ENCODE data around the gene KRTAP6-2.

Gene KRTAP6-2, protein sequence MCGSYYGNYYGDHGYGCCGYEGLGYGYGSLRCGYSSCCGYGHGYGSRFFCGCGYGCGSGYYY

DNA sequence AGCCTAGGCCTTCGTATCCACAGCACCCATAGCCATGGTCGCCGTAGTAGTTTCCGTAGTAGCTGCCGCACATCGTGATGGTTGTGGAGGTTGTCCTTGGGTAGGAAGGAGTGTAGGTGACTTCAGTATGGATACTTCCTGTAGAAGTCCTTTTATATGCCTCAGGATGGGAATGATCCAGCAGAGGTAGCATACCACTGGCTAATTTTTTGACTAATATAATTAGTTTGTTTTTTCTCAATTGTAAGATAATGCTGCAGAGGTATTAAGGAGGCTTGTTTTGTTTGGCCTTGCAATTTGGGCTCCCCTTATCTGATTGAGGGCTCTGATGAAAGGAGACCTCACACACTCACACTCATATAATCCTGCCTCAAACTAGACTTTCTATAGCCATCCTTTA, at the start of gene KRTAP6-2:
TSS of gene KRTAP6-2 (minus strand) at position 101 of the 400 bp plus-strand sequence. CDS start at position 73, 28 bp downstream.
- DNase-seq (ENCODE audit: low spot score), result no peak

DNA sequence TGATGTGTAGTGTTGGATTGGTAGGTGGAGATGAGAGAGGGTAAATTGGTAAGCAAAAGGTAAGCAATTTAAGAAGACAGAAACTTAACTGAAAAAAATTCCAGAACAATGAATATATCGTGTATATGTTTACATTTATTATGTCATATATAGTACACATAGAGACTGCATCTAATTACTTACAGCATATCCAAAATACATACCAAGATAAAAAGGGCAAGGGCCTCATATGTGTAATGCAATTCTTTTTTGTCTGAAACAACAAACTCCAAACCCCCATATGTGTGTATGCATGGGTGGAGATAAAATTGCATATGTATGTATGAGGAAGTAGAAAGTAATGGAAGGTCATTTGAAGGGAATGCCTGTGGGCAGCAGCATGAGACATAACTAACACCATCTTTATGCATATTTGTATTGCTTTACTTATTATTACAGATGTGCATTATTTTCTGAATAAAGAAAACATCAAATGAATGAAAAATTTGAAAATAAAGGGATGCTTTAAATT, 48.3 kb upstream of the KRTAP6-2 start:
- no peak for DNase-seq (ENCODE audit: low spot score)

DNA sequence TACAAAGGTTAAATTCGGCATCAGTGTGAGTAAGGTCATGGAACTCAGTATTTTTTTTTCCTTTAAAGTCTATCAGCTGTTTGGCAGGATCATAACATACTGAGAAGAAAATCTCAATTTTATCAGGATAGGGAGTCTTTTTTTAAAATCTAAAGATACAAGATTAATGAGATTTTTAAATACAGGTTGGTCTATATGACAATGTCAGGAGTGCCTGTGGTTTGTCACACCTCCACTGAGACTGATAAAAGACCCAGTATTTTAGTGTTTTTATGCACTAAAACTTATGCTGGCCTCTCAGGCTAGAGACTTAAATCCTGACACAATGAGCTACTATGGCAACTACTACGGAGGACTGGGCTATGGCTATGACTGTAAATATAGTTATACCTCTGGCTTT, 43.9 kb upstream of the KRTAP6-2 start, which contains the start of gene KRTAP20-3:
TSS of gene KRTAP20-3 (plus strand) at position 301 of the 400 bp plus-strand sequence.
- DNase-seq (ENCODE audit: low spot score), result no peak

DNA sequence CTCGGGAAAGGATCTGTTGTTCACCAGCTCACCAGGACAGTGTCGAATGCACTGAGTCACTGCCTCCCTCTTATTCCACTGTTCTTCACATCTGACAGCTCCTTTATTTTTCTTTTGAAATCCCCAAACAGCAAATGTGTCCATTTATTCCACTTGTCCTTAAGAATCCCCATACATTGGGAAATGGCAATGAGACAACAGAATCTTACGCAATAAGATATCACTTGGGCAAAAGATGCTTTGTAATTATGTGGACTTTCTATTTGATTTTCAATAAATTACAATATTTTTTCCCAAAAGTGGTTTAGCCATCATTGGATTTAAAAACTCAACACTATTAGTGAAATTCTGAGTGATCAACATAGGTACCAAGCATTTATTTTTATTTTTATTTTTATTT, 40.0 kb upstream of the KRTAP6-2 start:
- no peak for DNase-seq (ENCODE audit: low spot score)

DNA sequence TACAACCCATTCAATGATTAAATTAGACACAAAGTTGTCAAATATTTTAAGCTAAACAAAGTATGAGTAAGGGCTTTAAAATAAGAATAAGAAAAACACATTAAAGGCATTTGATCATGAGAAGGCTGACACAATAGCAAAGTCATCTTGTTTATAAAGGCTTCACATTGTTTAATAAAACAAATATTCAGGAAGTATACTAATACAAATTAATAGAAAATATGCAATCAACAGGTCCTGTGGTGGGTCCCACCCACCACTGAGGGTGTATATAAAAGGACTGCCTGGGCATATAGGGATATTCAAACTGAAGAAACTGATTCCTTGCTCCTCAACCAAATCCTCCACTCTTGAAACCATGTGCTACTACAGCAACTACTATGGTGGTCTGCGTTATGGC, 36.2 kb upstream of the KRTAP6-2 start, which contains the start of gene KRTAP20-2:
TSS of gene KRTAP20-2 (plus strand) at position 301 of the 400 bp plus-strand sequence. CDS start at position 359, 58 bp downstream.
- no peak for DNase-seq (ENCODE audit: low spot score)

DNA sequence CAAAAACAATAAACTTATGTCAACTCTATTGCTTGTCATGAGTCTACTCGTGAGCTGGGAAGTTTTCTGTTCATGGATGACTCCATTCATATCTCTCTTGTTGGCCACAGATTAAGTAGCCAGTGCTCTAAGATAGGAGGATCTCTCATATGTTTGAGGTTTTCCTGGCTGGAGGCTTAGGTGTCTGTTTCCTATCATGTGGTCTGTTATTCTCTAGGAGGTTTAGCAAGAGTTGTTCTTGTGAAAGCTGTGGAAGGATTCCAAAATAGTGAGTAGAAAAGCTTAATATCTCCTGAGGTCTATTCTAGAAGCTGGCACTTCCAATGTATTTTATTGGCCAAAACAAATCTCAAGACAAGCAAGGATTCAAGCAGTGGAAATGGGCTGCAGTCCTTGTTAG, 30.5 kb upstream of the KRTAP6-2 start:
- DNase-seq (ENCODE audit: low spot score), result no peak

DNA sequence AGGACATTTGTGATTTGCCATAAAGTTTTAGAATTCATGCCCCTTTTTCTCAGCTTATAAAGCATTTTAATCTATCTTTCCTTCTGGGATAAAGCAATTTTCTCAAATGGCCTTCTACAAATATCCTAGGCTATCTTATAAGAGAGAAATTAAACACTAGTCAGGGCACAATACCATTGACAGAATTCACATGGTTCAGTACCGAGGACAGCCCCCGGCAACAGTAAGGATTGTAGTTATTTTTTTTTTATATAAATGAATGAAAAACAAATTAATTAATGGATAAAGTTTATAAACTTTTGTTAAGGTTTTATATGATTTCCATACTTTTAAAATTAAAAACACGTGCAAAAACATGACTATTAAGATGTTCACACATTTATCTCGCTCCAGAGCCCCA, 29.4 kb upstream of the KRTAP6-2 start:
- no peak for DNase-seq (ENCODE audit: low spot score)

DNA sequence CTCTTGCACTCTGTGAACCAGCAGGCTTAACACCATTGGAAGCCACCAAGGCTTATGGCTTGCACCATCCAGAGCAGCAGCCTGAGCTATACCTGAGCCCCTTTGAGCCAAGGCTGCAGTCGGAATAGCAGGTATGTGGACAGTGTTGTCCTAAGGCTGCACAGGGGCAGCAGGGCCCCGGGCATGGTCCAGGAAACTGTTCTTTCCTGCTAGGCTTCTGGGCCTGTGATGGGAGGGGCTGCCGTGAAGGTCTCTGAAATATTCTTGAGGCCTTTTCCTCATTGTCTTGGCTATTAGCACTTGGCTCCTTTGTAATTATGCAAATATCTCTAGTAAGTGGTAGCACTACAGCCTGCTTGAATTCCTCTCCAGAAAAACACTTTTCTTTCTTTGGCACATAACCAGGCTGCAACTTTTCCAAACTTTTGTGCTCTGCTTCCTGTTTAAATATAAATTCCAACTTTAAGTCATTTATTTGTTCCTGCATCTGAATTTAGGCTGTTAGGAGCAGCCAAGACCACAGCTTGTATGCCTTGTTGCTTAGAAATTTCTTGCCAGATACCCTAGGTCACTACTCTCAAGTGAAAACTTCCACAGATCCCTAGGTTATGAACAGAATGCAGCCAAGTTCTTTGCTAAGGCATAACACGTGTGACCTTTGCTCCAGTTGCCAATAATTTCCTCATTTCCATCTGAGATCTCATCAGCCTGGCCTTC, 26.9 kb upstream of the KRTAP6-2 start:
- no peak for DNase-seq (ENCODE audit: low spot score)

DNA sequence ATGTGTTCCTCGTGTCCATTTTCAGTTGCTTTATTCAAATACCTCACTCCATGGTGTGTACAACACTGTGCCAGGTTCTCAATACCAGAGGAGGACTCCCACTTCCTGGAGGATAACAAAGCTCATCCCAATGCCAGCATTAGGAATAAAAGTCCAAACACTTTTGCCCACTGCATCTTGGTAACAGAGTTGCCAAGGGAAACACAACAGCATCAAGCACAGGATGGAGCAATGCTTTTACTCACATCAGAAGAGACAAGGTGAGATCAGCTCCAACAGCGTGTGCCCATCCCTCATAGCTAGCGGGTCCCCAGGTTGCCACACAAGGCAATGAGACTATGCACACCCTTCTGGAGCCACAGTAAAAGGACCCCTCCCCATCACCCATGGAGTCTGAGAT, 24.7 kb upstream of the KRTAP6-2 start:
- no peak for DNase-seq (ENCODE audit: low spot score)

DNA sequence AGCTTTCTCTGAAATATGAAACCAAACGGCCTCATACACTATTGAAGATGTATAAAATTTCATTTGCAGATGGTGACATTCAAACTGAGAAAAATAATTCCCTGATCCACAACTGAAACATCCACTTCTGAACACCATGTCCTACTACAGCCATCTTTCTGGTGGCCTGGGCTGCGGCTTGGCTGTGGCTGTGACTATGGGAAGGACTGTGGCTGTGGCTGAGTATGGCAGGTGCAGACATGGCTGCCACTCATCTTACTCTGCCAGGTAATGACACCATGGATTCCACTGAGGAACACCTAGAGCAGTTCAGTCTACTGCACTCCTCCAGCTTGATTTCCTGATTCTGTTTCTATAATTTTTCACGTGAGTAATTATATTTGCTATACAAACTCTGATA, 21.8 kb upstream of the KRTAP6-2 start, which contains the start of gene KRTAP20-4:
TSS of gene KRTAP20-4 (plus strand) at position 106 of the 400 bp plus-strand sequence.
- no peak for DNase-seq (ENCODE audit: low spot score)

DNA sequence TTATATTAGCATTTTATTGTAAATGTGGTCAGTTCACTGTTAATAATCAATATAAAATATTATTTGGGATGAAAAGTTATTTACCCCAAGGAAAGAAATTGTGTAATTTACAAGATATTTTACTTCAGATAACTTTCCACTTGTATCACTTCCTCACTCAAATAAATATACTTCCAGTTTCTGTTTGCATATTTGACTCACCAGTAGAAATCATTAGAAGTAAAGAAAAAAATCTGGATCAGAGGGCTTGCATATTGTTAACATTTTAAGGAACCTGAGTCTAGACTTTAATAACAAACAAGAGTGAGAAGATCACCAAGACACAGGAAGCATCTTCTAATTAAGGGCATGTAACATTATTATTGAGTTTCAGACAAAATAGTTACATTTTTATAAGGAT, 21.4 kb upstream of the KRTAP6-2 start:
- no peak for DNase-seq (ENCODE audit: low spot score)

DNA sequence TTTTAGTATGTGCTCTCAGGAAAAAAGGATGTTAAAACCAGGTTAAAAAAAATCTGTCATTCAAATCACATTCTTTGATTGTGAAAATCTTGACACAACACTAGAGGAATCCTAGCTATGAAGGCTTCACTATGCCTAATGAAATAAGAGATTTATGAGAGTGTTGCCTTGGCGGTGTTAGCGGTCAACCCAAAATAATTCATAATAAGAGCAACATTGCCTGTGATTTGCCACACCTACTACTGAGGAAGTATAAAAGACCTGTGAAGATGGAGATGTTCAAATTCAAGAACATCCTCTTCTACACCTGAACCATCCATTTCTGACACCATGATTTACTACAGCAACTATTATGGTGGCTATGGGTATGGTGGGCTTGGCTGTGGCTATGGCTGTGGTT, 17.4 kb upstream of the KRTAP6-2 start, which contains the start of gene KRTAP20-1:
TSS of gene KRTAP20-1 (plus strand) at position 301 of the 400 bp plus-strand sequence. CDS start at position 331, 30 bp downstream.
- no peak for DNase-seq (ENCODE audit: low spot score)

DNA sequence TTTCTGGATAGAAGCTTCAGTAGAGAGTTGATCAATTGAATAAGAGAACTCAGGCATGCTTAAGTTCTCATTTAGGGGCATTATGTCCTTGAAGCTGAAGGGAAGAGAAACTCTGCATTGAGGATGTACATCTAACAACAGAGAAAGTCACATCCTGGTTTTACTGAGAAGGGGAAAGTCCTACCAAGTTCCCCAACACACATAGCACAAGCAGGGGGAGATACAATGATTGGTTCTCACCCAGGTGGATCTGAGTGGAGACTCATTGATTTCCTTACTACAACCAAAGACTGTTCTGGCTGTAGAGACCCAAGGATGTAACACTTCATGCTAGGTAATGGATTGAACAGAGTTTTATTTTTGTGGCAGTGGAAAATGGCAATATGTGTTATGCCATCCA, 16.5 kb upstream of the KRTAP6-2 start:
- no peak for DNase-seq (ENCODE audit: low spot score)

DNA sequence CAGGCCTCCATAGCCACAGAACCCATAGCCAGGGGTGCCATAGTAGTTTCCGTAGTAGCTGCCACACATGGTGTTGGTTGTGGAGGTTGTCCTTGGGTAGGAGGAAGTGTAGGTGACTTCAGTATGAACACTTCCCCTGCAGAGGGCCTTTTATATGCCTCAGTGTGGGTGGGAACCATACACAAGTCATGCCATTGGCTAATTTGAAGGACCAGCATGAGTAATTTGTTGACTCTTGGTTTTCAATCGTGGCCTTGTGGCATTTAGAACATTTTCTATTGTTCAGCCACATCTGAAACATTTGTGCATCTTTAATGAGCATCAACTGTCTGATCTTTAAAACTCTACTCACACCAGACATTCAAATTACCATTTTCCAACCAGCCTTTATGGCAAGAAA, 15.1 kb upstream of the KRTAP6-2 start, which contains the start of gene KRTAP6-1:
TSS of gene KRTAP6-1 (minus strand) at position 95 of the 400 bp plus-strand sequence. CDS start at position 69, 26 bp downstream.
- no peak for DNase-seq (ENCODE audit: low spot score)

DNA sequence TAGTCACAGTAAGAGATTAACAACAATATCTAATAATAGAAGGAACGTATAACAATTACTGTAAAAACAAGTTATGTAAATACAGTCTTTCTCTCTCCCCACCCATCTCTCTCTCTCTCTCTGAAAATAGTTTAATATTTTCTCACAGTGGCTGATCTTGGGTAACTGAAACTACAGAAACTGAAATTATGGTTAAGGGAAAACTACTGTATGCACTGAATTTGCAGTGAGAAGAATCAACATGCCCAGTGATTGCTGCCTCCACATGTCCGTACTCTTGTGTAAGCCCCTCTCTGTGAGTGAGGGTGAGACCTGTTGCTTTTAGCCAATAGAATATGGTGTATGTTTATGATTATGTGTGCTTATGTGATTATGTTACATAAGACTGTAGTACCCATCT, 13.4 kb upstream of the KRTAP6-2 start:
- DNase-seq (ENCODE audit: low spot score), result no peak

DNA sequence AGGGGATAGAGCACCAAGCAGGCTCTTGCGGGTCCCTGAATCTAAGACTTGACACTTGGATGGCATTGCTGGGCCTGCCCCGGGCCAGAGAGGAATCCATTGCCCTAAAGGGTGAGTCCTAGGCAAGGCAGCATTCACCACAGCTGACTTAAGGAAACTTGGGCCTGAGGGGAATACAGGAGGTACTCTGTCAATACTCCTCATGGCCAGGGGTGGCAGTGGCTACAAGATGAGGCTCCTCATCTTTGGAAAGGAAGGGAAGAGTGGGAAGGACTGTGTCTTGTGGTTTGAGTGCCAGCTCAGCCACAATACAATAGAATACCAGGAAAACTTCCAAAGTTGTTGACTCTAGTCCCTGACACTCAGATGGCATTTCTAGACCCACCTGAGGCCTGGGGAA, 7.3 kb upstream of the KRTAP6-2 start:
- DNase-seq (ENCODE audit: low spot score), result no peak

DNA sequence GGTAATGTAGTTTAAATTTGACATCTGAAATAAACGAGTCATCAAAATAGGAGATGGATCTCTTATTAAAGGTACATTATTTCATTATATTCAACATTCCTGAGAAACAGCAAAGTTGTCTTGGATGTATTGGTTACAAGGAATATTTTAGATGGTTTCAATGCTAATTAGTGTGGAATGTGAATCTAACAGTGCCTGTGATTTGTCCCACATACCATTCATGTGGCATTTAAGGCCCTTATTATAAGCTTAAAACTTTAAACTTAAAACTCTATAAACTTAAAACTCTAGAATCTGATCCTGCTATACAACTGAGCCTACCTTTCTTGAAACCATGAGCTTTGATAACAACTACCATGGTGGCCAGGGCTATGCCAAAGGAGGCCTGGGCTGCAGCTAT, 2.1 kb upstream of the KRTAP6-2 start, which contains the start of gene KRTAP22-1:
TSS of gene KRTAP22-1 (plus strand) at position 301 of the 400 bp plus-strand sequence.
- no peak for DNase-seq (ENCODE audit: low spot score)

DNA sequence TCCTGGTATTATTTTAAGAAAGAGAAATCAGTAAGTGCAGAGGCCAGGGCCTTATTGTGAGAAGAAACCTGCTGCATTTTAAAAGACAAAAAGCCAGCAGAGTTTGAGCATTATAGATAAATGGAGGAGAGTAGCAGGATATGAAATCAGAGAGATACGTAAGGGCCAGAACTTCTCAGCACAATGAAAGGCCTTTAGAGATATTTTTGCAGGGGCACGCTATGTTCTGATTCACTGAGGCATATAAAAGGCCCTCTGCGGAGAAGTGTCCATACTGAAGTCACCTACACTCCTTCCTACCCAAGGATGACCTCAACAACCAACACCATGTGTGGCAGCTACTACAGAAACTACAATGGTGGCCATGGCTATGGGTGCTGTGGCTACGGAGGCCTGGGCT, 6.6 kb downstream of the KRTAP6-2 start, which contains the start of gene KRTAP6-3:
TSS of gene KRTAP6-3 (plus strand) at position 301 of the 400 bp plus-strand sequence. CDS start at position 307, 6 bp downstream.
- DNase-seq (ENCODE audit: low spot score), result no peak

DNA sequence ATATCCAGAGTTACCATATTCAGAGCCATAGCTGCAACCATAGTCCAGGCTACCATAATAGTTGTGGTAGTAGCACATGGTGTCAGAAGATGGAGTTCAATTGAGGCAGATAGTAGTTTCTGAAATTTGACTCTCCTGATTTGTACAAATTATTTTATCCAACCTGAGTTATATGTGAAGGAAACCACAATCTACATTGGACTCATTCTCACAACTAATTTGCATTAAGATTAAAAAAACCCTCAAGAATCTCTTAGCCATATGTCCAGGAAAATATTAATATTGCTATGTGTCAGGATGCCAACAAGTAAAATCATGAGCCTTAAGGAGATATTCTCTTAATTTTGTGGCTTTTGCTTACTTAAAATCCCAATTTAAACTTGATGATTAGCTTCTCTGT, 8.4 kb downstream of the KRTAP6-2 start, which contains the start of gene KRTAP22-2:
TSS of gene KRTAP22-2 (minus strand) at position 101 of the 400 bp plus-strand sequence.
- no peak for DNase-seq (ENCODE audit: low spot score)

DNA sequence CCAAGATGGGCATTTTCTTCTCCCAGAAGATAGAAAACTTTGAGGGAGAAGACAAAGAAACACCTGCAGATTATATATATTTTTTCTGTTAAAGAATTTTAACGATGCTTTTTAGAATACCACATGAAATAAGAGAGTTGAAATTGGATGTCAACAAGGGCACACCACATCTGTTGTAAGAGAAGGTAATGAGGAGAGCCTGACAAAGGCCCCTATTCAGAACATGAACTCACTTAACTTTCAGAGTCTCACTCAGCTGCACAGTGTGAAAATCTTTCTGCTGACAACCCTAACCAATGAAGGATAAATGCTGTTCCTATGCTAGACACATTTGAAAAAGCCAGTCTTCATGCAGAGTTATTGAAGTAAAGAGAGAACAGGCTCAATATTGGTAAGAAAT, 15.8 kb downstream of the KRTAP6-2 start:
- no peak for DNase-seq (ENCODE audit: low spot score)

DNA sequence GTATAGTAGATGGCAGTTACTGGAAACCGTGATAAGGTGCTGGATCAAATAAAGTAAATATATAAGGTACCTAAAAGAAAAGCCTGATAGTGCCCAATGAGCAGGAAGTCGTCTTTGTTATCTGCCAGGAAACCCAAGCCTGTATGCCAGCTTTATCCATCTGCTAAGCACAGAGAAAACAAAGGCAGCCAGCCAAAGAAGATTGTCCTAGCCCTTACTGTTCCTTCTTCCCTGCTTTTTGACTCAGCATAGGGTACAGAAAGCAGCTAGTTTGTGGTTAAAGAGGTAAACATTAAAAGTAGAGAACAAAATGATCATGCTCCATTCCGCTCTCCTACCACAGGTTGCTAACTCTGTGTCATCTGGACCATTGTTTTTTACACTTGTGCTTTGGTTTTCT, 18.6 kb downstream of the KRTAP6-2 start:
- DNase-seq (ENCODE audit: low spot score), result no peak

DNA sequence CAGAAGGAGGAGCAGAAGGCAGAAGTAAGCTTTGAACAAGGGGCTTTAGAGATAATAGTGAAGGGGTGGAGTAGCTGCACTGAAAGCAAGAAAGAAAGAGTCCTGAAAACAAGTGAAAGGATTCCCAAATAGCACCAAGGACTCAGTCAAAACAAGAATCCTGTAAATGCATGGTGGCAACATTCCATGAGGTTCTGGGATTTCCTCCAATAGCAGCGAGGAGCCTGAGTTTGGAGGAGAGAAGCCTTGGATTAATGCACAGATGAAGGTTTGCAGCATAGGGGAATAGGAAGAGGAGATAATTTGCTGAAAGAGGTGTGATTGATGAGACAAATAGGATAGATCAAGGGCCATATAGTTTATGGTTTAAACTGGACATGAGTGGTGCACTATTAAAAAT, 19.4 kb downstream of the KRTAP6-2 start:
- DNase-seq (ENCODE audit: low spot score), result no peak

DNA sequence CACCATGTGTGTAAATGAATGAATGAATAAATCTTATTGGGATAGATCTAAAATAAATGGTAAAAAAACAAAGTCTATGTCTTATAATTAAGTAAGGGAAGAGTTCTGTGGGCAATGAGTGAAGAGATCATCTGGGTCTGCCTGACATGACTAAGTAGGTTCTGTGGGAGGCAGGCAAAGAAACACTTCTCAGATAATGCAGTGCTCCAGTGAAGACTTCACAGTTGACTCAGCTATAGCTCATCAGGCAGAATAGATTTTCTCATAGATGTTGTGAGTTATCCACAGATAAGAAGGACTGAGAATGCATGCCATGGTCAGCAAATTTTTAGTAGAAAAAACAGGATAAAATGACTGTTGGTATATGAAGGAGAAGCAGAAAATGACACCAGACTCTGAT, 20.9 kb downstream of the KRTAP6-2 start:
- DNase-seq (ENCODE audit: low spot score), result no peak

Data from putamen (tissue), 1 donor.